Pancreas (tissue), 10 donors: Measurements from ENCODE around the gene ST8SIA2. TPM values are rescaled to one million over a fixed set of nuclear protein-coding genes. Genes with fewer than 3 reads are reported as not detected.

Source experiments
- ATAC-seq, 4 donors: fragments of 200-7000 bp; cut with Tn5 transposase; one replicate each; pipeline versions ENCODE4 v1.8.0 to v1.9.1; 2020; ENCODE audit warnings: mild to moderate bottlenecking in 4 of 4, moderate library complexity in 4 of 4
- DNase-seq, 6 donors: peaks; one replicate each; pipeline ENCODE4 v3.0.0-alpha.2; 2020
- FAIRE-seq: peaks from 2 replicates; lab custom pipeline; 2012; peaks lifted over from hg19 to GRCh38; lab: Jason Lieb, UNC
- H3K27ac ChIP-seq, 4 donors: fragments of 200-600 bp; sonication (generic); 1 replicate in 3 of 4; 2 replicates in 1 of 4; pipeline versions ENCODE4 v1.5.0 to v1.8.0; 2020
- H3K27me3 ChIP-seq, 4 donors: fragments of 200-600 bp; one replicate each; pipeline ENCODE4 v1.8.0; 2021
- H3K36me3 ChIP-seq, 3 donors: fragments of 200-600 bp; sonication (generic) in 1 of 3; one replicate each; pipeline versions ENCODE4 v1.5.0 to v1.8.0; 2020 to 2021
- H3K4me1 ChIP-seq, 3 donors: fragments of 200-600 bp; one replicate each; pipeline ENCODE4 v1.8.0; 2021
- H3K4me3 ChIP-seq, 4 donors: fragments of 200-600 bp; sonication (generic) in 2 of 4; one replicate each; pipeline versions ENCODE4 v1.5.0 to v1.8.0; 2020 to 2021
- H3K9me3 ChIP-seq, 4 donors: fragments of 200-600 bp; one replicate each; pipeline ENCODE4 v1.8.0; 2021
- WGBS, 2 donors: extraction: QIAGEN DNeasy Blood & Tissue Kit; methylation state at CpG; one replicate each; pipeline ENCODE4 v1.1.7; 2013; 5-methylcytosine and 5-hydroxymethylcytosine counted together
- intact Hi-C, 3 donors: fragments of 100-400 bp; cut with DNase I; formaldehyde crosslinking; loops; one replicate each; pipeline versions ENCODE4 v1.11.1 to v1.14.2; 2022
- polyA plus RNA-seq, 2 donors: library from polyadenylated mRNA; stranded (reverse); fragments of 200-250 nt; gene quantifications; one replicate each; pipeline ENCODE4 v1.2.3, GENCODE V29; 2013
- total RNA-seq, 6 donors: library from RNA; stranded (reverse); fragmentation: NEBNext Ultra II Directional in 4 of 6; extraction: Animal tissue kit (Norgen Biotek cat#: 25700) in 4 of 6; gene quantifications; one replicate each; pipeline versions ENCODE4 v1.2.1 to v1.2.4, GENCODE V29; 2021 to 2023
- TF ChIP-seq, protein P1 (sequence below), 4 donors: fragments of 200-600 bp; sonication (generic) in 3 of 4; IDR thresholded peaks; one replicate each; pipeline versions ENCODE4 v1.5.0 to v1.8.0; 2021; ENCODE audit warnings: antibody characterized with exemption in 4 of 4
- donor health status: healthy with polysubstance abuse.
- donor health status: DM: no; HTN: no; CAD: no; lungs with moderate emphysema.
- donor health status: DM: no; HTN: no; CAD: no.
- donor health status: control.
- donor health status: control.
- donor health status: Bipolar disorder and iron deficiency.
- donor health status: DM: yes; HTN: yes; CAD: no.
- donor health status: DM: no; HTN: no; CAD: no.
- donor health status: DM: no; HTN: no; CAD: no.
- donor health status: DM: yes; HTN: yes; CAD: no.

The ST8SIA2 gene
- total and polyA plus RNA-seq, 8 donors = 0.02 to 0.19 TPM; not detected in 6

DNA sequence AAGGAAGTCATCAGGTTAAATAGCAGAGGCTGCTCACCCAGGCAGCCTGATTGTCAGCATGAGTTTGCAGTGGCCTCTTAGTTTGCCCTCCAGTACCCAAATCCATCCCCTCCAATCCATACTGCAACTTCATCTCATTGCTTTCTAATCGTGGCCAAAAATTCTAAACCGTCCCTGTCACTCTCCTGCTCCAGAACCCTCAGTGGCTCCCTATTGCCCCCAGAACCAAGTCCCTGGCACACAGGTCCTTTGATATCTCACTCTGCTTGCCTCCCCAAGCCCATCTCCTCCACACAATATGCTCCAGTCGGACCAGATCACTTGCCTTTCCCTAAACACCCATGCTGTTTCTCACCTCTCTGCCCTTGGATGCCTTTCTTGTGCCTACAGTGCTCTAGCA, 49.7 kb downstream of the ST8SIA2 start:
- H3K27ac ChIP-seq = no peak overlapping the region
- FAIRE-seq = no peak
- H3K36me3 ChIP-seq = no peaks in the 10 kb centered on the region
- no peak for DNase-seq
- H3K27me3 ChIP-seq = no peaks in the 10 kb centered on the region
- no peaks in the 10 kb centered on the region for H3K4me1 ChIP-seq
- WGBS, 2 donors = 61 to 82% methylated on average over 3 of the region's 3 CpGs
- TF ChIP-seq, protein P1, sequence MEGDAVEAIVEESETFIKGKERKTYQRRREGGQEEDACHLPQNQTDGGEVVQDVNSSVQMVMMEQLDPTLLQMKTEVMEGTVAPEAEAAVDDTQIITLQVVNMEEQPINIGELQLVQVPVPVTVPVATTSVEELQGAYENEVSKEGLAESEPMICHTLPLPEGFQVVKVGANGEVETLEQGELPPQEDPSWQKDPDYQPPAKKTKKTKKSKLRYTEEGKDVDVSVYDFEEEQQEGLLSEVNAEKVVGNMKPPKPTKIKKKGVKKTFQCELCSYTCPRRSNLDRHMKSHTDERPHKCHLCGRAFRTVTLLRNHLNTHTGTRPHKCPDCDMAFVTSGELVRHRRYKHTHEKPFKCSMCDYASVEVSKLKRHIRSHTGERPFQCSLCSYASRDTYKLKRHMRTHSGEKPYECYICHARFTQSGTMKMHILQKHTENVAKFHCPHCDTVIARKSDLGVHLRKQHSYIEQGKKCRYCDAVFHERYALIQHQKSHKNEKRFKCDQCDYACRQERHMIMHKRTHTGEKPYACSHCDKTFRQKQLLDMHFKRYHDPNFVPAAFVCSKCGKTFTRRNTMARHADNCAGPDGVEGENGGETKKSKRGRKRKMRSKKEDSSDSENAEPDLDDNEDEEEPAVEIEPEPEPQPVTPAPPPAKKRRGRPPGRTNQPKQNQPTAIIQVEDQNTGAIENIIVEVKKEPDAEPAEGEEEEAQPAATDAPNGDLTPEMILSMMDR (IDR thresholded peaks at IDR 0.05) = no peak
- intact Hi-C loops = no loop called here
- no peak for ATAC-seq
- H3K4me3 ChIP-seq = no peak overlapping the region
- H3K9me3 ChIP-seq = no peaks in the 10 kb centered on the region

DNA sequence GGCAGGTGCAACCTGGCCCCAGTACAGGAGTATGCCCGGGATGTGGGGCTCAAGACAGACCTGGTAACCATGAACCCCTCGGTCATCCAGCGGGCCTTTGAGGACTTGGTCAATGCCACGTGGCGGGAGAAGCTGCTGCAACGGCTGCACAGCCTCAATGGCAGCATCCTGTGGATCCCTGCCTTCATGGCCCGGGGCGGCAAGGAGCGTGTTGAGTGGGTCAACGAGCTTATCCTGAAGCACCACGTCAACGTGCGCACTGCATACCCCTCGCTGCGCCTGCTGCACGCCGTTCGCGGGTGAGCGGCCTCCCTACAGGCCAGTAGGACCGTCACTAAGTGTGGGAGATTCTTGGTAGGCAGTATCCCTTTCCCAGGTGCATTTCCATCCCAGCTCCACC, 51.0 kb downstream of the ST8SIA2 start:
- no peak overlapping the region for H3K27ac ChIP-seq
- no peaks in the 10 kb centered on the region for H3K36me3 ChIP-seq
- TF ChIP-seq, protein P1 (IDR thresholded peaks at IDR 0.05) = no peak
- no peaks in the 10 kb centered on the region for H3K27me3 ChIP-seq
- H3K4me1 ChIP-seq = no peaks in the 10 kb centered on the region
- DNase-seq (no peak), ATAC-seq (no peak), FAIRE-seq (no peak)
- 83 to 90% methylated on average over 21 of the region's 21 CpGs for WGBS, 2 donors
- intact Hi-C loops = no loop called here
- no peaks in the 10 kb centered on the region for H3K9me3 ChIP-seq
- no peak overlapping the region for H3K4me3 ChIP-seq

DNA sequence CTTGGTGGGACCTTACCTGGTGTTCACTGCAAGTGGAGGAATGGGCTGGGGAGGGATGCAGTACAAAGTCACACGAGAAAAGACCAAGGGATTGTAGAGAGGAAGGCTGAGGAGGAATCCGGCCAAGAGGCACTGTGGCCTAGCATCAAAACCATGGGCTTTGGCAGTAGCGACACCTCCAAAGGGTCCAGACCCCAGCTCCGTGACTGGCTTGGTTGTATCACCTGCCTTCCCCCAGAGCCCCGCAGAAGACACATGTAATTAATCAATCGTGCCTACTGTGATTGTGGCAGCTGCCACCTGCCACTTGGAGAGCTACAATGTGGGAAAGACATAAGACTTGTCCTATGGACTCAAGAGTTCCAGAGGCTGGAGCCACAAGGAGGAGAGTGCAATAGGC, 54.7 kb downstream of the ST8SIA2 start:
- Histone ChIP-seq H3K4me1 (no peaks in the 10 kb centered on the region), H3K36me3 (no peaks in the 10 kb centered on the region), H3K27ac (no peak overlapping the region), H3K27me3 (no peaks in the 10 kb centered on the region), H3K4me3 (no peak overlapping the region), H3K9me3 (no peaks in the 10 kb centered on the region)
- no peak for FAIRE-seq
- DNase-seq = no peak
- intact Hi-C loops = no loop called here
- TF ChIP-seq, protein P1 (IDR thresholded peaks at IDR 0.05) = no peak
- ATAC-seq = no peak
- WGBS, 2 donors = 69% methylated on average over 6 of the region's 6 CpGs

DNA sequence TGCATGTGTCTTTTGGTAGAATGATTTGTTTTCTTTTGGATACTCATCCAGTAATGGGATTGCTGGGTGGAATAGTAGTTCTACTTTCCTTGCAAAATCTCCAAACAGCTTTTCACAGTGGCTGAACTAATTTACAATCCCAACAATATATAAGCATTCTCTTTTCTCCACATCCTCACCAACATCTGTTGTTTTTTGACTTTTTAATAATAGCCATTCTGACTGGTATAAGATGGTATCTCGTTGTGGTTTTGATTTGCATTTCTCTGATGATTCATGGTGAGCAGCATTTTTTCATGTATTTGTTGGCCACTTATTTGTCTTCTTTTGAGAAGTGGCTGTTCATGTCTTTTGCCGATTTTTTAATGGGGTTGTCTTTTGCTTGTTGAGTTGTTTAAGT, 55.8 kb downstream of the ST8SIA2 start:
- DNase-seq (no peak), FAIRE-seq (no peak), ATAC-seq (no peak)
- H3K4me1 ChIP-seq = no peaks in the 10 kb centered on the region
- no peak overlapping the region for H3K4me3 ChIP-seq
- WGBS, 2 donors = 59 to 65% methylated on average over 2 of the region's 2 CpGs
- TF ChIP-seq, protein P1 (IDR thresholded peaks at IDR 0.05) = no peak
- H3K27me3 ChIP-seq = no peaks in the 10 kb centered on the region
- no peaks in the 10 kb centered on the region for H3K36me3 ChIP-seq
- no peaks in the 10 kb centered on the region for H3K9me3 ChIP-seq
- intact Hi-C loops = no loop called here
- H3K27ac ChIP-seq = no peak overlapping the region

- TF ChIP-seq, protein P1 (IDR thresholded peaks at IDR 0.05) = no peak
- no peak for DNase-seq
- intact Hi-C loops = no loop called here
- ATAC-seq = no peak
- Histone ChIP-seq H3K27ac (no peak overlapping the region), H3K4me3 (no peak overlapping the region), H3K27me3 (no peaks in the 10 kb centered on the region), H3K36me3 (no peaks in the 10 kb centered on the region), H3K9me3 (no peaks in the 10 kb centered on the region), H3K4me1 (no peaks in the 10 kb centered on the region)
- 82 to 85% methylated on average over 10 of the region's 10 CpGs for WGBS, 2 donors
- no peak for FAIRE-seq
These were observed 57.6 kb downstream of the ST8SIA2 start for GRCh38 chr15:92451225-92451825.
